SK-N-SH treated with all-trans-retinoic acid at 6 μM for 48 hours (cell line): ENCODE measurements around the gene LYRM9.

Experiments
- ATAC-seq: fragments of 200-7000 bp; cut with Tn5 transposase; 3 replicates; pipeline ENCODE4 v1.9.1; 2020; ENCODE audit warnings: mild to moderate bottlenecking, moderate library complexity
- ARNTL ChIP-seq: fragments of 450-650 bp; formaldehyde crosslinking; IDR thresholded peaks from 2 replicates; pipeline ENCODE4 v1.5.0; 2020; ENCODE audit warnings: low read depth, mild to moderate bottlenecking, moderate library complexity, borderline replicate concordance
- BACH2 ChIP-seq: fragments of 250-450 bp; sonication (Bioruptor Pico); IDR thresholded peaks from 2 replicates; pipeline ENCODE4 v1.9.0; 2021; ENCODE audit warnings: mild to moderate bottlenecking, borderline replicate concordance
- CREB5 ChIP-seq: fragments of 250-450 bp; sonication (Bioruptor Pico); IDR thresholded peaks from 2 replicates; pipeline ENCODE4 v1.5.1; 2020; ENCODE audit warnings: low read depth, mild to moderate bottlenecking, moderate library complexity
- CSRNP3 ChIP-seq: fragments of 250-450 bp; sonication (Bioruptor Pico); IDR thresholded peaks from 2 replicates; pipeline ENCODE4 v1.5.1; 2021; ENCODE audit warnings: mild to moderate bottlenecking, moderate library complexity
- GLIS3 ChIP-seq: fragments of 250-450 bp; sonication (Bioruptor Pico); IDR thresholded peaks from 2 replicates; pipeline ENCODE4 v1.5.0; 2020; ENCODE audit warnings: mild to moderate bottlenecking, moderate library complexity
- OSR1 ChIP-seq: fragments of 250-450 bp; sonication (Bioruptor Pico); IDR thresholded peaks from 2 replicates; pipeline ENCODE4 v1.8.0; 2022; ENCODE audit warnings: moderate library complexity, mild to moderate bottlenecking, inconsistent platforms
- PATZ1 ChIP-seq: fragments of 250-450 bp; sonication (Bioruptor Pico); IDR thresholded peaks from 2 replicates; pipeline ENCODE4 v1.8.0; 2020; ENCODE audit warnings: mild to moderate bottlenecking, moderate library complexity, borderline replicate concordance
- POU6F1 ChIP-seq: fragments of 250-450 bp; sonication (Bioruptor Pico); IDR thresholded peaks from 2 replicates; pipeline ENCODE4 v1.8.0; 2021; ENCODE audit warnings: low read depth, mild to moderate bottlenecking, moderate library complexity, borderline replicate concordance
- RARB ChIP-seq: fragments of 250-450 bp; sonication (Bioruptor Pico); IDR thresholded peaks from 2 replicates; pipeline ENCODE4 v1.8.0; 2021; ENCODE audit warnings: mild to moderate bottlenecking, moderate library complexity
- SNAI2 ChIP-seq: fragments of 250-450 bp; sonication (Bioruptor Pico); IDR thresholded peaks from 2 replicates; pipeline ENCODE4 v1.5.0; 2020; ENCODE audit warnings: mild to moderate bottlenecking, moderate library complexity
- TCF4 ChIP-seq: fragments of 250-450 bp; sonication (Bioruptor Pico); IDR thresholded peaks from 2 replicates; pipeline ENCODE4 v1.8.0; 2021; ENCODE audit warnings: mild to moderate bottlenecking, moderate library complexity, borderline replicate concordance
- TOX ChIP-seq: fragments of 250-450 bp; sonication (Bioruptor Pico); IDR thresholded peaks from 2 replicates; pipeline ENCODE4 v1.8.0; 2021; ENCODE audit warnings: mild to moderate bottlenecking, moderate library complexity, borderline replicate concordance
- TSHZ2 ChIP-seq: fragments of 250-450 bp; sonication (Bioruptor Pico); IDR thresholded peaks from 2 replicates; pipeline ENCODE4 v1.5.0; 2020; ENCODE audit warnings: mild to moderate bottlenecking, moderate library complexity
- ZC3H10 ChIP-seq: fragments of 250-450 bp; sonication (Bioruptor Pico); IDR thresholded peaks from 2 replicates; pipeline ENCODE4 v1.5.1; 2021; ENCODE audit warnings: mild to moderate bottlenecking, moderate library complexity
- ZFP3 ChIP-seq: fragments of 250-450 bp; sonication (Bioruptor Pico); IDR thresholded peaks from 2 replicates; pipeline ENCODE4 v1.5.0; 2020; ENCODE audit warnings: mild to moderate bottlenecking, moderate library complexity
- ZFP30 ChIP-seq: fragments of 450-650 bp; formaldehyde crosslinking; IDR thresholded peaks from 2 replicates; pipeline ENCODE4 v1.5.0; 2022; ENCODE audit warnings: mild to moderate bottlenecking, moderate library complexity
- ZNF565 ChIP-seq: fragments of 450-650 bp; formaldehyde crosslinking; conservative IDR thresholded peaks from 2 replicates; pipeline ENCODE4 v1.5.0; 2020; ENCODE audit warnings: low read depth, mild to moderate bottlenecking, moderate library complexity

The LYRM9 gene

GRCh38 chr17:27872776-27873175 lies 20.4 kb downstream of the LYRM9 start:
- TF ChIP-seq ZFP3 (CRISPR knock-in tag) (no peak), ARNTL (CRISPR knock-in tag) (no peak), OSR1 (CRISPR knock-in tag) (no peak), PATZ1 (CRISPR knock-in tag) (no peak), CSRNP3 (CRISPR knock-in tag) (no peak), TSHZ2 (CRISPR knock-in tag) (no peak), GLIS3 (CRISPR knock-in tag) (no peak), ZC3H10 (CRISPR knock-in tag) (no peak)
- ATAC-seq, result no peak

GRCh38 chr17:27871407-27871806 lies 21.8 kb downstream of the LYRM9 start:
- TF ChIP-seq POU6F1, result no peak
- ATAC-seq, result no peak

- no peak for ATAC-seq
- TF ChIP-seq RARB (CRISPR knock-in tag) (no peak), SNAI2 (CRISPR knock-in tag) (no peak), ZFP30 (CRISPR knock-in tag) (no peak), CSRNP3 (CRISPR knock-in tag) (no peak), ZC3H10 (CRISPR knock-in tag) (no peak), BACH2 (CRISPR knock-in tag) (no peak), POU6F1 (no peak)
Measured at GRCh38 chr17:27870345-27870744, 22.8 kb downstream of the LYRM9 start.

GRCh38 chr17:27868565-27868964 lies 24.6 kb downstream of the LYRM9 start:
- TF ChIP-seq ZC3H10 (CRISPR knock-in tag) (no peak), TOX (CRISPR knock-in tag) (no peak), TCF4 (CRISPR knock-in tag) (no peak), CREB5 (CRISPR knock-in tag) (no peak), ZNF565 (CRISPR knock-in tag) (no peak), TSHZ2 (CRISPR knock-in tag) (no peak)
- TF ChIP-seq, all 23 proteins: peak for 0
- ATAC-seq, result no peak
